Progenitor cell of endocrine pancreas (in vitro differentiated cells): ENCODE data around the gene BTLA. TPM values are rescaled to one million over a fixed set of nuclear protein-coding genes. Genes with fewer than 3 reads are reported as not detected.

Source experiments
- DNase-seq: peaks from one replicate; pipeline ENCODE4 v3.0.0; 2021; ENCODE audit warnings: low spot score; ENCODE audit not compliant: unreplicated experiment
- H3K27ac Mint-ChIP-seq: 2 replicates; pipeline ENCODE4 v1.8.0; 2021; ENCODE audit warnings: mild to moderate bottlenecking, moderate library complexity, mixed read lengths
- H3K27me3 Mint-ChIP-seq: 2 replicates; pipeline ENCODE4 v1.8.0; 2021; ENCODE audit warnings: mixed read lengths
- H3K36me3 Mint-ChIP-seq: 2 replicates; pipeline ENCODE4 v1.8.0; 2022; ENCODE audit warnings: mixed read lengths; ENCODE audit not compliant: insufficient read depth
- H3K4me1 Mint-ChIP-seq: 2 replicates; pipeline ENCODE4 v1.8.0; 2021; ENCODE audit warnings: low read depth, mixed read lengths
- H3K4me3 Mint-ChIP-seq: 2 replicates; pipeline ENCODE4 v1.8.0; 2021; ENCODE audit warnings: low read depth, mild to moderate bottlenecking, moderate library complexity, mixed read lengths
- H3K9me3 Mint-ChIP-seq: 2 replicates; pipeline ENCODE4 v1.8.0; 2021; ENCODE audit warnings: low read depth, mixed read lengths
- CTCF ChIP-seq: fragments of 200-600 bp; sonication (generic); IDR thresholded peaks from one replicate; pipeline ENCODE4 v1.5.0; 2021; ENCODE audit warnings: antibody characterized with exemption, mild to moderate bottlenecking; ENCODE audit not compliant: unreplicated experiment
- total RNA-seq: library from RNA; stranded (reverse); gene quantifications from 2 replicates; pipeline ENCODE4 v1.2.1, GENCODE V29; 2021

BTLA gene
- total RNA-seq, 1 donor from 2014 or later, result not detected

- no peak for TF ChIP-seq CTCF
- Mint-ChIP-seq H3K4me3 (no peak overlapping the region), H3K27ac (no peak overlapping the region), H3K27me3 (no peaks in the 10 kb centered on the region), H3K36me3 (no peaks in the 10 kb centered on the region), H3K9me3 (no peaks in the 10 kb centered on the region), H3K4me1 (no peaks in the 10 kb centered on the region)
- DNase-seq, result no peak
These were observed 53.4 kb downstream of the BTLA start for GRCh38 chr3:112445839-112446238.

- TF ChIP-seq CTCF, result no peak
- no peak for DNase-seq
- no peaks in the 10 kb centered on the region for H3K27me3 Mint-ChIP-seq
- no peak overlapping the region for H3K27ac Mint-ChIP-seq
- peaks cover 2% of the 10 kb centered on the region for H3K36me3 Mint-ChIP-seq
- H3K9me3 Mint-ChIP-seq, result peaks cover 37% of the 10 kb centered on the region
- H3K4me1 Mint-ChIP-seq, result no peaks in the 10 kb centered on the region
- H3K4me3 Mint-ChIP-seq, result no peak overlapping the region
These were observed 61.9 kb downstream of the BTLA start for GRCh38 chr3:112437146-112438022.

GRCh38 chr3:112429960-112430359 is 69.3 kb downstream of the BTLA start:
- H3K27ac Mint-ChIP-seq, result peak overlapping the region; percentile 16
- H3K4me3 Mint-ChIP-seq, result no peak overlapping the region
- TF ChIP-seq CTCF, result no peak
- no peaks in the 10 kb centered on the region for H3K27me3 Mint-ChIP-seq
- H3K36me3 Mint-ChIP-seq, result no peaks in the 10 kb centered on the region
- DNase-seq, result no peak
- peaks cover 5% of the 10 kb centered on the region for H3K4me1 Mint-ChIP-seq
- H3K9me3 Mint-ChIP-seq, result peaks cover 11% of the 10 kb centered on the region

- Mint-ChIP-seq H3K4me1 (peaks cover 5% of the 10 kb centered on the region), H3K27me3 (peaks cover 8% of the 10 kb centered on the region), H3K9me3 (peaks cover 4% of the 10 kb centered on the region), H3K36me3 (no peaks in the 10 kb centered on the region), H3K4me3 (no peak overlapping the region), H3K27ac (no peak overlapping the region)
- no peak for TF ChIP-seq CTCF
- no peak for DNase-seq
These were observed 72.1 kb downstream of the BTLA start for GRCh38 chr3:112427123-112427522.

- no peak overlapping the region for H3K27ac Mint-ChIP-seq
- no peaks in the 10 kb centered on the region for H3K36me3 Mint-ChIP-seq
- H3K9me3 Mint-ChIP-seq, result peaks cover under 1% of the 10 kb centered on the region
- H3K27me3 Mint-ChIP-seq, result peaks cover 18% of the 10 kb centered on the region
- H3K4me1 Mint-ChIP-seq, result peaks cover 5% of the 10 kb centered on the region
- no peak overlapping the region for H3K4me3 Mint-ChIP-seq
- no peak for TF ChIP-seq CTCF
- DNase-seq, result no peak
These were observed 73.2 kb downstream of the BTLA start for GRCh38 chr3:112425858-112426750.
